B cell (primary cell): ENCODE results near the gene ELMO3. TPM values are rescaled to one million over a fixed set of nuclear protein-coding genes. Genes with fewer than 3 reads are reported as not detected.

ENCODE experiments used
- ATAC-seq: fragments of 200-7000 bp; cut with Tn5 transposase; one replicate; pipeline ENCODE4 v1.10.0; 2021; ENCODE audit warnings: low read depth, mild to moderate bottlenecking, moderate number of reproducible peaks, moderate library complexity
- CTCF ChIA-PET: fragments of 350-600 bp; sonication (Branson Sonifier 250); formaldehyde crosslinking; loops from one replicate; lab custom pipeline; 2021; ENCODE audit warnings: antibody characterized with exemption, inconsistent platforms; lab: Charles Lee
- POLR2A ChIA-PET: fragments of 350-600 bp; sonication (Branson Sonifier 250); formaldehyde crosslinking; loops from one replicate; lab custom pipeline; 2021; ENCODE audit warnings: antibody characterized with exemption; lab: Charles Lee
- DNase-seq: peaks from one replicate; pipeline ENCODE4 v3.0.0; 2013
- H2AFZ ChIP-seq: 2 replicates; pipeline ENCODE4 v1.6.1; 2012; ENCODE audit warnings: mild to moderate bottlenecking, low read depth, low read length; ENCODE audit not compliant: insufficient read depth, poor library complexity, severe bottlenecking
- H3K27ac ChIP-seq, 2 donors: 1 replicate in 1 of 2; 2 replicates in 1 of 2; pipeline ENCODE4 v1.5.1; 2012 to 2013; ENCODE audit warnings: low read length in 2 of 2, mild to moderate bottlenecking in 2 of 2, moderate library complexity in 1 of 2
- H3K27me3 ChIP-seq, 4 experiments: fragments of 200-600 bp in 1 of 4; sonication (generic) in 1 of 4; replicated peaks in 1 of 4; 1 replicate in 2 of 4; 2 replicates in 2 of 4; pipeline versions ENCODE4 v1.6.1 to v1.7.0; 2013 to 2016; ENCODE audit warnings: low read length in 3 of 4, mild to moderate bottlenecking in 2 of 4, mixed read lengths in 1 of 4, moderate library complexity in 1 of 4; ENCODE audit not compliant: insufficient read depth in 4 of 4, control insufficient read depth in 3 of 4; ENCODE audit errors: control extremely low read depth in 1 of 4
- H3K36me3 ChIP-seq, 2 experiments: replicated peaks in 1 of 2; 1 replicate in 1 of 2; 2 replicates in 1 of 2; pipeline versions ENCODE4 v1.6.1 to v1.7.1; 2013; ENCODE audit warnings: low read length in 1 of 2; ENCODE audit not compliant: insufficient read depth in 2 of 2, control insufficient read depth in 1 of 2; ENCODE audit errors: control extremely low read depth in 1 of 2, extremely low read depth in 1 of 2
- H3K4me1 ChIP-seq, 2 donors: fragments of 200-600 bp in 1 of 2; sonication (generic) in 1 of 2; 1 replicate in 1 of 2; 2 replicates in 1 of 2; pipeline versions ENCODE4 v1.5.1 to v1.6.1; 2013 to 2017; ENCODE audit warnings: low read length in 2 of 2; ENCODE audit not compliant: control insufficient read depth in 2 of 2, insufficient read depth in 2 of 2
- H3K4me2 ChIP-seq: replicated peaks from 2 replicates; pipeline ENCODE3; 2012; ENCODE audit warnings: mild to moderate bottlenecking, low read depth, low read length; ENCODE audit not compliant: poor library complexity, severe bottlenecking
- H3K4me3 ChIP-seq, 5 experiments: fragments of 200-600 bp in 1 of 5; sonication (generic) in 1 of 5; 1 replicate in 3 of 5; 2 replicates in 2 of 5; pipeline versions ENCODE4 v1.5.1 to v1.7.0; 2011 to 2016; ENCODE audit warnings: low read length in 4 of 5, mild to moderate bottlenecking in 4 of 5, low read depth in 2 of 5, control low read depth in 1 of 5, moderate library complexity in 1 of 5; ENCODE audit not compliant: insufficient read depth in 1 of 5; ENCODE audit errors: control extremely low read depth in 1 of 5, extremely low read depth in 1 of 5
- H3K79me2 ChIP-seq: fragments of 200-600 bp; sonication (generic); one replicate; pipeline ENCODE4 v1.6.0; 2016; ENCODE audit warnings: low read length; ENCODE audit not compliant: control insufficient read depth, insufficient read depth
- H3K9ac ChIP-seq: fragments of 200-600 bp; sonication (generic); 2 replicates; pipeline ENCODE4 v1.6.1; 2017; ENCODE audit warnings: mild to moderate bottlenecking, low read length, moderate library complexity
- H3K9me3 ChIP-seq, 3 donors: one replicate each; pipeline versions ENCODE4 v1.6.1 to v1.7.1; 2013; ENCODE audit warnings: low read length in 2 of 3; ENCODE audit not compliant: control insufficient read depth in 2 of 3, insufficient read depth in 1 of 3; ENCODE audit errors: control extremely low read depth in 1 of 3
- H4K20me1 ChIP-seq: 2 replicates; pipeline ENCODE4 v1.6.0; 2012; ENCODE audit warnings: mild to moderate bottlenecking, low read length; ENCODE audit not compliant: insufficient read depth, control insufficient read depth, poor library complexity, severe bottlenecking
- H3K27ac Mint-ChIP-seq: one replicate; pipeline ENCODE4 v1.8.0; 2021; ENCODE audit warnings: mixed read lengths
- H3K27me3 Mint-ChIP-seq: one replicate; pipeline ENCODE4 v1.8.0; 2021; ENCODE audit warnings: mixed read lengths
- H3K4me1 Mint-ChIP-seq: one replicate; pipeline ENCODE4 v1.8.0; 2021; ENCODE audit warnings: mixed read lengths
- H3K4me3 Mint-ChIP-seq: one replicate; pipeline ENCODE4 v1.8.0; 2021; ENCODE audit warnings: mixed read lengths
- H3K9me3 Mint-ChIP-seq: one replicate; pipeline ENCODE4 v1.8.0; 2022; ENCODE audit warnings: mixed read lengths; ENCODE audit not compliant: insufficient read depth
- EZH2 ChIP-seq: IDR thresholded peaks from 2 replicates; pipeline ENCODE4 v1.6.1; 2012; ENCODE audit warnings: borderline replicate concordance, low read depth, mild to moderate bottlenecking, moderate library complexity, low read length; ENCODE audit not compliant: insufficient read depth, poor library complexity, severe bottlenecking
- WGBS: methylation state at CpG from one replicate; pipeline ENCODE4 v1.1.5; 2013; ENCODE audit warnings: missing lambda C conversion rate; ENCODE audit not compliant: insufficient coverage; 5-methylcytosine and 5-hydroxymethylcytosine counted together
- intact Hi-C: fragments of 100-400 bp; cut with micrococcal nuclease; formaldehyde crosslinking; loops from one replicate; pipeline ENCODE4 v1.10.0; 2022
- polyA plus RNA-seq: library from polyadenylated mRNA; depleted of rRNA; stranded (reverse); fragments of >200 nt; gene quantifications from 2 replicates; pipeline ENCODE4 v1.2.3, GENCODE V29; 2012
- total RNA-seq, 2 donors: library from RNA; stranded (reverse); fragments of 120-200 nt in 1 of 2; gene quantifications; 1 replicate in 1 of 2; 2 replicates in 1 of 2; pipeline versions ENCODE4 v1.2.3 to v1.2.4, GENCODE V29; 2013 to 2022
- TF ChIP-seq, protein P1 (sequence below): fragments of 200-600 bp; IDR thresholded peaks from one replicate; pipeline ENCODE4 v1.8.0; 2022; ENCODE audit warnings: antibody characterized with exemption, mild to moderate bottlenecking

The ELMO3 gene
- total and polyA plus RNA-seq, 2 donors (not counting 1 experiment from before 2014, with no cell fraction given): 9.1 to 9.6 TPM

GRCh38 chr16:67237396-67238277 is 38.7 kb downstream of the ELMO3 start:
- Mint-ChIP-seq H3K9me3 (no peaks in the 10 kb centered on the region), H3K27me3 (no peaks in the 10 kb centered on the region), H3K4me3 (no peak overlapping the region), H3K4me1 (no peaks in the 10 kb centered on the region), H3K27ac (no peak overlapping the region)
- WGBS: 98% methylated on average over 5 of the region's 16 CpGs
- CTCF ChIA-PET: interaction anchor here (1.0 kb wide), 1 partner anchor 283 kb away, joined by 3 read pairs; no protein-coding TSS in a partner anchor
- Histone ChIP-seq H3K4me2 (no peak overlapping the region), H3K36me3 (peaks cover 0 to 40% of the 10 kb centered on the region in 2 experiments), H3K27ac (no peak overlapping the region), H3K9ac (no peak overlapping the region), H4K20me1 (no peaks in the 10 kb centered on the region), H2AFZ (no peak overlapping the region), H3K27me3 (no peaks in the 10 kb centered on the region), H3K79me2 (peaks cover 18% of the 10 kb centered on the region), H3K4me1 (no peaks in the 10 kb centered on the region), H3K4me3 (no peak overlapping the region), H3K9me3 (no peaks in the 10 kb centered on the region)
- ATAC-seq (no peak), DNase-seq (no peak)
- no peak for TF ChIP-seq EZH2
- TF ChIP-seq, protein P1, sequence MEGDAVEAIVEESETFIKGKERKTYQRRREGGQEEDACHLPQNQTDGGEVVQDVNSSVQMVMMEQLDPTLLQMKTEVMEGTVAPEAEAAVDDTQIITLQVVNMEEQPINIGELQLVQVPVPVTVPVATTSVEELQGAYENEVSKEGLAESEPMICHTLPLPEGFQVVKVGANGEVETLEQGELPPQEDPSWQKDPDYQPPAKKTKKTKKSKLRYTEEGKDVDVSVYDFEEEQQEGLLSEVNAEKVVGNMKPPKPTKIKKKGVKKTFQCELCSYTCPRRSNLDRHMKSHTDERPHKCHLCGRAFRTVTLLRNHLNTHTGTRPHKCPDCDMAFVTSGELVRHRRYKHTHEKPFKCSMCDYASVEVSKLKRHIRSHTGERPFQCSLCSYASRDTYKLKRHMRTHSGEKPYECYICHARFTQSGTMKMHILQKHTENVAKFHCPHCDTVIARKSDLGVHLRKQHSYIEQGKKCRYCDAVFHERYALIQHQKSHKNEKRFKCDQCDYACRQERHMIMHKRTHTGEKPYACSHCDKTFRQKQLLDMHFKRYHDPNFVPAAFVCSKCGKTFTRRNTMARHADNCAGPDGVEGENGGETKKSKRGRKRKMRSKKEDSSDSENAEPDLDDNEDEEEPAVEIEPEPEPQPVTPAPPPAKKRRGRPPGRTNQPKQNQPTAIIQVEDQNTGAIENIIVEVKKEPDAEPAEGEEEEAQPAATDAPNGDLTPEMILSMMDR: no peak
- intact Hi-C loops: no loop called here
- POLR2A ChIA-PET: no interaction called here

- ChIA-PET POLR2A (no interaction called here), CTCF (interaction anchor here (1.0 kb wide), 1 partner anchor 283 kb away, joined by 3 read pairs; no protein-coding TSS in a partner anchor)
- peaks cover 0 to 40% of the 10 kb centered on the region in 2 experiments for H3K36me3 ChIP-seq
- TF ChIP-seq EZH2: no peak
- TF ChIP-seq, protein P1: no peak
- ATAC-seq (no peak), DNase-seq (no peak)
- no peak overlapping the region for H3K27ac ChIP-seq
- Mint-ChIP-seq H3K27ac (no peak overlapping the region), H3K4me1 (no peaks in the 10 kb centered on the region), H3K27me3 (no peaks in the 10 kb centered on the region), H3K4me3 (no peak overlapping the region), H3K9me3 (no peaks in the 10 kb centered on the region)
- H3K9me3 ChIP-seq: no peaks in the 10 kb centered on the region
- no peak overlapping the region for H3K4me3 ChIP-seq
- intact Hi-C loops: no loop called here
- H2AFZ ChIP-seq: no peak overlapping the region
- H3K9ac ChIP-seq: no peak overlapping the region
- 96% methylated on average over 3 of the region's 3 CpGs for WGBS
- H3K4me2 ChIP-seq: no peak overlapping the region
- H3K27me3 ChIP-seq: no peaks in the 10 kb centered on the region
- no peaks in the 10 kb centered on the region for H3K4me1 ChIP-seq
- H4K20me1 ChIP-seq: no peaks in the 10 kb centered on the region
- peaks cover 19% of the 10 kb centered on the region for H3K79me2 ChIP-seq
Measured at GRCh38 chr16:67238278-67238575, 39.3 kb downstream of the ELMO3 start.
